Measurements from ENCODE around the gene SMG7. TPM values are rescaled to one million over a fixed set of nuclear protein-coding genes. Genes with fewer than 3 reads are reported as not detected.
"Not testable (repeated sequence)": the region's sequence is repeated elsewhere in the genome, so short reads cannot be mapped to it uniquely, and the experiment has no call there.

Gene SMG7, protein sequence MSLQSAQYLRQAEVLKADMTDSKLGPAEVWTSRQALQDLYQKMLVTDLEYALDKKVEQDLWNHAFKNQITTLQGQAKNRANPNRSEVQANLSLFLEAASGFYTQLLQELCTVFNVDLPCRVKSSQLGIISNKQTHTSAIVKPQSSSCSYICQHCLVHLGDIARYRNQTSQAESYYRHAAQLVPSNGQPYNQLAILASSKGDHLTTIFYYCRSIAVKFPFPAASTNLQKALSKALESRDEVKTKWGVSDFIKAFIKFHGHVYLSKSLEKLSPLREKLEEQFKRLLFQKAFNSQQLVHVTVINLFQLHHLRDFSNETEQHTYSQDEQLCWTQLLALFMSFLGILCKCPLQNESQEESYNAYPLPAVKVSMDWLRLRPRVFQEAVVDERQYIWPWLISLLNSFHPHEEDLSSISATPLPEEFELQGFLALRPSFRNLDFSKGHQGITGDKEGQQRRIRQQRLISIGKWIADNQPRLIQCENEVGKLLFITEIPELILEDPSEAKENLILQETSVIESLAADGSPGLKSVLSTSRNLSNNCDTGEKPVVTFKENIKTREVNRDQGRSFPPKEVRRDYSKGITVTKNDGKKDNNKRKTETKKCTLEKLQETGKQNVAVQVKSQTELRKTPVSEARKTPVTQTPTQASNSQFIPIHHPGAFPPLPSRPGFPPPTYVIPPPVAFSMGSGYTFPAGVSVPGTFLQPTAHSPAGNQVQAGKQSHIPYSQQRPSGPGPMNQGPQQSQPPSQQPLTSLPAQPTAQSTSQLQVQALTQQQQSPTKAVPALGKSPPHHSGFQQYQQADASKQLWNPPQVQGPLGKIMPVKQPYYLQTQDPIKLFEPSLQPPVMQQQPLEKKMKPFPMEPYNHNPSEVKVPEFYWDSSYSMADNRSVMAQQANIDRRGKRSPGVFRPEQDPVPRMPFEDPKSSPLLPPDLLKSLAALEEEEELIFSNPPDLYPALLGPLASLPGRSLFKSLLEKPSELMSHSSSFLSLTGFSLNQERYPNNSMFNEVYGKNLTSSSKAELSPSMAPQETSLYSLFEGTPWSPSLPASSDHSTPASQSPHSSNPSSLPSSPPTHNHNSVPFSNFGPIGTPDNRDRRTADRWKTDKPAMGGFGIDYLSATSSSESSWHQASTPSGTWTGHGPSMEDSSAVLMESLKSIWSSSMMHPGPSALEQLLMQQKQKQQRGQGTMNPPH
- 69.2 TPM for polyA plus RNA-seq (2013, experiment 1 of 4)
- polyA plus RNA-seq (2013, experiment 2 of 4): 66.1 TPM
- 50.4 TPM for polyA plus RNA-seq (2013, experiment 3 of 4)
- 56.7 TPM for polyA plus RNA-seq (2013, experiment 4 of 4)

DNA sequence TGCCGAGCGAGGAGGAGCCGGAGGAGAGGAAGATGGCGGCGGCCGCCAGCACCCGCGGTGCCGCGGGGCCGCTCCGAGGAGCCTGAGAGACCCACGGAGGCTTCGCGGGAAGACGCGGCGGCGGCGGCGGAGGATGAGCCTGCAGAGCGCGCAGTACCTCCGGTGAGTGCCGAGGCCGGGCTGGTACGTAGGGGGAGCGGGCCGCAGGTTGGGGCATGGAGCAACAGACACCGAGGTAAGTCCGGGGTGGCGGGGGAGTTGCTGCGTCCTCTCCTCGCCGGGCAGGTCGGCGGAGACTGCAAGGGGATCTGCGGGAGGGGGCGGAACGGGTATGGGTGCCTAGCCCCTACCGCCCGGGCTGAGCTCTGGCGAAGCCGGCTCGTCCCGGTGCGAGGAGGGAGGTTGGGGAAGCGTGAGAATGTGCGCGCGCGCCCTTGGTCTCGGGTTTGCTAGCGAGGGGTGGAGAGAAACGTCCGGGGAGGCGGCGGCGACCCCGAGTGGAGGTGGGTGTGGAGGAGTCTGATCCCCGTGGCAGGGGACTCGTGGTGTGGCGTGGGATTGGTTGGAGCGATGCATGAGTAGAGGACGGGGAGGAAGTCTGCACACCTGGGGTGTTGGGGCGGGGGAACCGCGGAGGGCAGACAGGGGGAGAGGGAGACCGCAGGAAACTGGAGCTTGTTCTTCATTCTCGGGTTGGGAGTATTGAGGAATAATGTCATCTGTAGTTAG, at the start of gene SMG7:
Gene SMG7 (plus strand): TSS at position 12 of the 729 bp plus-strand sequence. CDS start 122 bp downstream, at position 134.
- WGBS, 2 experiments: 0 to 1% methylated on average over 70 of the region's 70 CpGs
- Histone ChIP-seq H3K9me3 (ENCODE audit: control insufficient read depth, low read length) (no peaks in the 10 kb centered on the region), H3K27me3 (ENCODE audit: control insufficient read depth, insufficient read depth, low read length, poor library complexity, severe bottlenecking) (no peaks in the 10 kb centered on the region), H3K36me3 (ENCODE audit: control insufficient read depth, insufficient read depth, low read length) (no peaks in the 10 kb centered on the region), H3K4me1 (ENCODE audit: control insufficient read depth, insufficient read depth, low read length) (peaks cover 11% of the 10 kb centered on the region), H3K4me3 (ENCODE audit: insufficient read depth, low read depth, low read length) (peak within 1 kb of the TSS; percentile 99), H3K27ac (ENCODE audit: insufficient read depth, low read depth, low read length, poor library complexity, severe bottlenecking) (peak within 1 kb of the TSS; percentile 97)

DNA sequence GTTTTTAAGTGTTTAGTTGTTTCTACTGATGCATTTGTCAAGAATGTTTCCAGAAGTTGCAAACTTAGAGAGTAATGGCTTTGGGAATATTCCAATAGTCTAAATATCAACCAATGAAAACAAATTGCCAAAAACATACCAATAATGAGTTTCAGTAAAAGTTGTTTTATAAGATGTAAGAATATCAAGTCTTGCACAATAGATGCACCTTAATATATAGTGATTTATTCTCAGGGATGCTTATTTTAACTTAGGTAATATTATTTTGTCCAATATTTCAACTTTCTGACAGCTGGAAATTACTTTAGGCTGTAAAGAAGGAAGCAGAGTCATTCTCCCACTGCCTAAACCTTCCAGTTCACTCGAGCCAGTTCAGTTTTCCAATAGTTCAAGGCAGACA, 48.8 kb upstream of the SMG7 start:
- Histone ChIP-seq H3K27ac (ENCODE audit: insufficient read depth, low read depth, low read length, poor library complexity, severe bottlenecking) (no peak overlapping the region), H3K4me3 (ENCODE audit: insufficient read depth, low read depth, low read length) (no peak overlapping the region), H3K4me1 (ENCODE audit: control insufficient read depth, insufficient read depth, low read length) (no peaks in the 10 kb centered on the region), H3K9me3 (ENCODE audit: control insufficient read depth, low read length) (no peaks in the 10 kb centered on the region), H3K36me3 (ENCODE audit: control insufficient read depth, insufficient read depth, low read length) (no peaks in the 10 kb centered on the region), H3K27me3 (ENCODE audit: control insufficient read depth, insufficient read depth, low read length, poor library complexity, severe bottlenecking) (peaks cover 11% of the 10 kb centered on the region)
- 90 to 100% methylated on average over 1 of the region's 1 CpG for WGBS, 2 experiments

DNA sequence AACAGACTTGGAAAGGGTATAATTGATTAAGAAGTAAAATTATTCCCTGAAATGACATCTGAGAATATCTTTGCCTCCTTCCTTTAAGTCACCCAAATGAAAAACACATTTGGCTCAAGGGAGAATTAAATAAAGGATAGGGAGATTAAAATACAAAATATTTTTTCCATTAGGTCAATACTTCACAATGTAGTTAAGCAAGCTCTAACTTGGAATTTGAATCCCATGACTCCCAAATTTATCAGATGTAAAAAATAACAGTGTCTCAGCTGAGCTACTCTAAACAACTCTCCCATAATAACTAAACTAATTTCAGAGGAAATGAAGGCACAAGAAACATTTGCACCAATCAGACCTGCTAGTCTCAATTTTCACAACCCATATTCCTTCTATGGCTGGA, 47.6 kb upstream of the SMG7 start:
- Histone ChIP-seq H3K4me1 (ENCODE audit: control insufficient read depth, insufficient read depth, low read length) (no peaks in the 10 kb centered on the region), H3K27ac (ENCODE audit: insufficient read depth, low read depth, low read length, poor library complexity, severe bottlenecking) (no peak overlapping the region), H3K4me3 (ENCODE audit: insufficient read depth, low read depth, low read length) (no peak overlapping the region), H3K36me3 (ENCODE audit: control insufficient read depth, insufficient read depth, low read length) (no peaks in the 10 kb centered on the region), H3K9me3 (ENCODE audit: control insufficient read depth, low read length) (no peaks in the 10 kb centered on the region), H3K27me3 (ENCODE audit: control insufficient read depth, insufficient read depth, low read length, poor library complexity, severe bottlenecking) (peaks cover under 1% of the 10 kb centered on the region)

DNA sequence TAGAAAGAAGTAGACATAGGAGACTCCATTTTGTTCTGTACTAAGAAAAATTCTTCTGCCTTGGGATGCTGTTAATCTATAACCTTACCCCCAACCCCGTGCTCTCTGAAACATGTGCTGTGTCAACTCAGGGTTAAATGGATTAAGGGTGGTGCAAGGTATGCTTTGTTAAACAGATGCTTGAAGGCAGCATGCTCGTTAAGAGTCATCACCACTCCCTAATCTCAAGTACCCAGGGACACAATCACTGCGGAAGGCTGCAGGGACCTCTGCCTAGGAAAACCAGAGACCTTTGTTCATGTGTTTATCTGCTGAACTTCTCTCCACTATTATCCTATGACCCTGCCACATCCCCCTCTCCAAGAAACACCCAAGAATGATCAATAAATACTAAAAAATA, 44.7 kb upstream of the SMG7 start:
- H3K4me3 ChIP-seq (ENCODE audit: insufficient read depth, low read depth, low read length); H3K27ac ChIP-seq (ENCODE audit: insufficient read depth, low read depth, low read length, poor library complexity, severe bottlenecking); H3K4me1 ChIP-seq (ENCODE audit: control insufficient read depth, insufficient read depth, low read length); H3K36me3 ChIP-seq (ENCODE audit: control insufficient read depth, insufficient read depth, low read length); H3K27me3 ChIP-seq (ENCODE audit: control insufficient read depth, insufficient read depth, low read length, poor library complexity, severe bottlenecking); H3K9me3 ChIP-seq (ENCODE audit: control insufficient read depth, low read length): not testable (repeated sequence)
- WGBS, 2 experiments: 61 to 77% methylated on average over 2 to 3 of the region's 3 CpGs

DNA sequence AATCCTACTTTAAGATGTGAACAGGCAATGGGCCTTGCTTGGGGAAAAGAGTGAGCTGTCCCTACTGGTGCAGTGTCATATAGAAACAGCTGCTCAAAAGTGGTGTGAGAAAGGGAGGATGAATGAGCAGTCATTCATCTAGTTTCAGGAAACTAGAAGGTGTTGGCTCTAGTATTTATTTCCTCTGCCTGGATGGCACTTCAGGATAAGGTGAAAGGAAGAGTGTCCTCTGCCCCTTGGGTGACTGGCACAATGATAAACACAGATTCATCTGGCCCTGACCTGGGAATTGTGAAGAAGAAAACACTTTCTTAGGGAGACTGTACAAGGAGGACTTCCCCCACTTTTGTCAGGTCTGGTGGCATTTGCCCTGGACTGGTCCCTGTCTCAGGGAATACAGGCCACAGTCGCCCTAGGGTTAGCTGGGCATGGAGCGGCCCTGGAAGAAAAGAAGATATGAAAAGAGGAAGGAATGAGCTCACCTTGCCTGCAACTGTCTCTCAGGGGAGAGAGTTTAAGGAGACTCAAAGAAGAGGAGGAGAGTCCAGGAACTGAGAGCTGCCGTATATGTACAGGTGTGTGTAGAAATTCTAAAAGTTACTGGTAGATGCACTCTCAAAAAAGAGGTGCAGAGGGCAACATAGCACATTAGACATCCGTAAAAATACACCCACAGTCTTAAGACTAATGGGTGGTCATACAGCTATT, 40.3 kb upstream of the SMG7 start:
- WGBS, 2 experiments: 94 to 96% methylated on average over 4 of the region's 4 CpGs
- Histone ChIP-seq H3K27ac (ENCODE audit: insufficient read depth, low read depth, low read length, poor library complexity, severe bottlenecking) (no peak overlapping the region), H3K27me3 (ENCODE audit: control insufficient read depth, insufficient read depth, low read length, poor library complexity, severe bottlenecking) (no peaks in the 10 kb centered on the region), H3K9me3 (ENCODE audit: control insufficient read depth, low read length) (no peaks in the 10 kb centered on the region), H3K4me1 (ENCODE audit: control insufficient read depth, insufficient read depth, low read length) (no peaks in the 10 kb centered on the region), H3K36me3 (ENCODE audit: control insufficient read depth, insufficient read depth, low read length) (no peaks in the 10 kb centered on the region), H3K4me3 (ENCODE audit: insufficient read depth, low read depth, low read length) (no peak overlapping the region)

DNA sequence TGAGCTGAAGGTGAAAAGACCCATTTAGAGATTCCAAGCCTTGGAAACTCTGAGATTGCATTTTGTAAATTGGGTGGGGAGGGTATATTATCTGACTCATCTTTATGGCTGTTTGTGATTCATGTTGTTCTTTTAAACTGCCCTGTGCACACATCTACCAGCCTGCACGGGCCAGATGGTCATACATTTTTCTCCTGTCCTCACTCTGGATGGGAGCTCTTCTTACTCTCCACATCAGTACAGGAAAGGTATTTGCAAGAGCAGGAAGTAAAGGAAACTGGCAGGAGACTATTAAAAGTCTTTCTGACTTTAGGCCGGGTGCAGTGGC, 39.8 kb upstream of the SMG7 start:
- 87 to 90% methylated on average over 2 of the region's 2 CpGs for WGBS, 2 experiments

DNA sequence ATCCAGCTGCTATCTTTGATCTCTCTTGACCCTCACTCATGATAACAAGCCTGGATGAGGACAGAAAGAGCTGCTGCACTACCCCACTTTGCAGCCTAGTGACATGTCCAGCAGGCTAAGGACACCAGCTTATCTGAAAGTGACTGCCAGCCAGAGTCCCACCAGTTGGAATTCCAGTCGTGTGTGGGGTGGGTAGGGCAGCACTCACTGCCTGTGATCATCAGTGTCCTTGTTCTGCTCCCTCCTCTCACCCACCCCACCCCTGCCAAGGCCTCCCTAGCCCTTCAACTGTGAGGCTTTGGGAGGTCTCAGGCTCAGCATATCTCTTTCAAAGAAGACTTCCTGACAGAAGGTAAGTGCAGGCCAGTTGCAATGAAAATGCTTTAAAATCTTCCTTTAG, 38.6 kb upstream of the SMG7 start:
- no peak overlapping the region for H3K4me3 ChIP-seq (ENCODE audit: insufficient read depth, low read depth, low read length)
- H3K27me3 ChIP-seq (ENCODE audit: control insufficient read depth, insufficient read depth, low read length, poor library complexity, severe bottlenecking): no peaks in the 10 kb centered on the region
- 11 to 32% methylated on average over 1 of the region's 1 CpG for WGBS, 2 experiments
- H3K36me3 ChIP-seq (ENCODE audit: control insufficient read depth, insufficient read depth, low read length): no peaks in the 10 kb centered on the region
- no peaks in the 10 kb centered on the region for H3K9me3 ChIP-seq (ENCODE audit: control insufficient read depth, low read length)
- H3K4me1 ChIP-seq (ENCODE audit: control insufficient read depth, insufficient read depth, low read length): no peaks in the 10 kb centered on the region
- no peak overlapping the region for H3K27ac ChIP-seq (ENCODE audit: insufficient read depth, low read depth, low read length, poor library complexity, severe bottlenecking)

More for the DNA sequence above, 39.8 kb upstream of the SMG7 start:
- Histone ChIP-seq H3K27me3 (ENCODE audit: control insufficient read depth, insufficient read depth, low read length, poor library complexity, severe bottlenecking) (no peaks in the 10 kb centered on the region), H3K4me3 (ENCODE audit: insufficient read depth, low read depth, low read length) (no peak overlapping the region), H3K9me3 (ENCODE audit: control insufficient read depth, low read length) (no peaks in the 10 kb centered on the region), H3K27ac (ENCODE audit: insufficient read depth, low read depth, low read length, poor library complexity, severe bottlenecking) (no peak overlapping the region), H3K4me1 (ENCODE audit: control insufficient read depth, insufficient read depth, low read length) (no peaks in the 10 kb centered on the region), H3K36me3 (ENCODE audit: control insufficient read depth, insufficient read depth, low read length) (no peaks in the 10 kb centered on the region)

DNA sequence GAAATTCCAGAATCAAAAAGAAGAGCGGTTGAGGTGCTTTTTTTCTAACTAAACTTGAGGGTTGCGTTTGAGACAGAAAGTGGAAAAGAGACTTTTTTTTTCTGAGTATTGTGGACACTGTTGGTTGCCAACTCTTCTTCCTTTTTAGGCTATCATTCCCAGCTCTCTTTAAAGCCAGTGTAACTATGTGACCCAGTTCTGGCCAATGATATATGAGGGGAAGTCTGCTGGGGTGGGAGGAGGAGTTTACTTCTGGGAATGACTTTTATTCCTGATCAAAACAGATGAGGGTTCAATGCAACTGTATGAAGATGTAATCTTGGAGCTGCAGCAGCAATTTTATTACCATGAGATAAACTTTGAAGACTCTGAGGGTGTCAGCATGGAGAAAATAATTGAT, 36.8 kb upstream of the SMG7 start:
- no peaks in the 10 kb centered on the region for H3K4me1 ChIP-seq (ENCODE audit: control insufficient read depth, insufficient read depth, low read length)
- no peaks in the 10 kb centered on the region for H3K36me3 ChIP-seq (ENCODE audit: control insufficient read depth, insufficient read depth, low read length)
- WGBS, 2 experiments: 97 to 100% methylated on average over 2 of the region's 2 CpGs

DNA sequence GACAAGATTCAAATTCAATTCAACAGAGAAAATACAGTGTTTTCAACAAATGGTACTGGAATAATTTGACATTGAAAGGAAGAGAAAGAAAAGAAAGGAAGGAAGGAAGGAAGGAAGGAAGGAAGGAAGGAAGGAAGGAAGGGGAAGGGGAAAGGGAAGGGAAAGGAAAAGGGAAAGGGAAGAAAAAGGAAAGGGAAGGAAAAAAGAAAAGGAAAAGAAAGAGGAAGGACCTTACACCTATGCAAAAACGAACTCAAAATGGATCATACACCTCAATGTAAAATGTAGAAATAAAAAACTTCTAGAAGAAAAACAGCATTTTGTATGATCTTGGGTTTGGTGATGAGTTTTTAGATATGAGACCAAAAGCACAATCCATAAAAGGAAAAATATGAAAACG, 34.2 kb upstream of the SMG7 start:
- WGBS, 2 experiments: no CpG with 5 or more reads among the region's 2 CpGs
- Histone ChIP-seq H3K27ac (ENCODE audit: insufficient read depth, low read depth, low read length, poor library complexity, severe bottlenecking) (no peak overlapping the region), H3K4me3 (ENCODE audit: insufficient read depth, low read depth, low read length) (no peak overlapping the region)

More for the DNA sequence above, 36.8 kb upstream of the SMG7 start:
- Histone ChIP-seq H3K9me3 (ENCODE audit: control insufficient read depth, low read length) (no peaks in the 10 kb centered on the region), H3K4me3 (ENCODE audit: insufficient read depth, low read depth, low read length) (no peak overlapping the region), H3K27me3 (ENCODE audit: control insufficient read depth, insufficient read depth, low read length, poor library complexity, severe bottlenecking) (no peaks in the 10 kb centered on the region), H3K27ac (ENCODE audit: insufficient read depth, low read depth, low read length, poor library complexity, severe bottlenecking) (no peak overlapping the region)

More for the DNA sequence above, 34.2 kb upstream of the SMG7 start:
- H3K9me3 ChIP-seq (ENCODE audit: control insufficient read depth, low read length): no peaks in the 10 kb centered on the region
- H3K27me3 ChIP-seq (ENCODE audit: control insufficient read depth, insufficient read depth, low read length, poor library complexity, severe bottlenecking): no peaks in the 10 kb centered on the region
- no peaks in the 10 kb centered on the region for H3K4me1 ChIP-seq (ENCODE audit: control insufficient read depth, insufficient read depth, low read length)
- no peaks in the 10 kb centered on the region for H3K36me3 ChIP-seq (ENCODE audit: control insufficient read depth, insufficient read depth, low read length)
